CD14-positive monocyte (primary cell): ENCODE data around the gene ALAS1. TPM values are rescaled to one million over a fixed set of nuclear protein-coding genes. Genes with fewer than 3 reads are reported as not detected.
A peak's percentile ranks its signal among the peaks of the same experiment; 100 is the strongest.

Source experiments
- DNase-seq, 3 donors: peaks; one replicate each; pipeline ENCODE4 v3.0.0-alpha.2; 2011 to 2022
- H2AFZ ChIP-seq: 2 replicates; pipeline ENCODE4 v1.6.0; 2012; ENCODE audit warnings: mild to moderate bottlenecking, low read depth, low read length, inconsistent platforms; ENCODE audit not compliant: insufficient read depth, poor library complexity, severe bottlenecking
- H3K27ac ChIP-seq, 2 donors: 1 replicate in 1 of 2; 2 replicates in 1 of 2; pipeline ENCODE4 v1.5.1; 2012 to 2013; ENCODE audit warnings: low read length in 2 of 2, control low read depth in 1 of 2, inconsistent platforms in 1 of 2, low read depth in 1 of 2, mild to moderate bottlenecking in 1 of 2
- H3K27me3 ChIP-seq, 2 donors: one replicate each; pipeline versions ENCODE4 v1.6.0 to v1.6.1; 2011 to 2013; ENCODE audit warnings: low read length in 2 of 2; ENCODE audit not compliant: control insufficient read depth in 2 of 2, insufficient read depth in 2 of 2
- H3K36me3 ChIP-seq, 2 donors: replicated peaks in 1 of 2; 1 replicate in 1 of 2; 2 replicates in 1 of 2; pipeline versions ENCODE4 v1.5.1 to v1.6.1; 2012 to 2013; ENCODE audit warnings: low read length in 2 of 2, control low read depth in 1 of 2, inconsistent platforms in 1 of 2, mild to moderate bottlenecking in 1 of 2; ENCODE audit not compliant: insufficient read depth in 2 of 2, control insufficient read depth in 1 of 2
- H3K4me1 ChIP-seq, 2 donors: 1 replicate in 1 of 2; 2 replicates in 1 of 2; pipeline versions ENCODE4 v1.5.1 to v1.6.1; 2012 to 2013; ENCODE audit warnings: low read length in 2 of 2, control low read depth in 1 of 2, inconsistent platforms in 1 of 2, mild to moderate bottlenecking in 1 of 2, moderate library complexity in 1 of 2; ENCODE audit not compliant: insufficient read depth in 2 of 2, control insufficient read depth in 1 of 2
- H3K4me2 ChIP-seq: replicated peaks from 2 replicates; pipeline ENCODE3; 2012; ENCODE audit warnings: low read length, moderate library complexity, mild to moderate bottlenecking; ENCODE audit not compliant: poor library complexity, severe bottlenecking; ENCODE audit errors: extremely low read depth
- H3K4me3 ChIP-seq, 3 experiments: fragments of 200-600 bp in 1 of 3; sonication (generic) in 1 of 3; replicated peaks in 1 of 3; 1 replicate in 2 of 3; 2 replicates in 1 of 3; pipeline ENCODE4 v1.5.1; 2011 to 2013; ENCODE audit warnings: low read length in 3 of 3, mild to moderate bottlenecking in 3 of 3, control low read depth in 2 of 3, low read depth in 2 of 3, inconsistent platforms in 1 of 3, moderate library complexity in 1 of 3
- H3K79me2 ChIP-seq: 2 replicates; pipeline ENCODE4 v1.6.0; 2012; ENCODE audit warnings: mild to moderate bottlenecking, control low read depth, inconsistent platforms, low read length, moderate library complexity; ENCODE audit not compliant: insufficient read depth
- H3K9ac ChIP-seq: 2 replicates; pipeline ENCODE4 v1.6.0; 2017; ENCODE audit warnings: low read length, mild to moderate bottlenecking; ENCODE audit not compliant: insufficient read depth, poor library complexity, severe bottlenecking
- H3K9me3 ChIP-seq, 2 donors: replicated peaks in 1 of 2; 1 replicate in 1 of 2; 2 replicates in 1 of 2; pipeline versions ENCODE4 v1.5.1 to v1.6.1; 2012 to 2013; ENCODE audit warnings: low read length in 2 of 2, control low read depth in 1 of 2; ENCODE audit not compliant: control insufficient read depth in 1 of 2, insufficient read depth in 1 of 2
- H4K20me1 ChIP-seq: 2 replicates; pipeline ENCODE4 v1.6.0; 2012; ENCODE audit warnings: mild to moderate bottlenecking, low read length, control low read depth, moderate library complexity; ENCODE audit not compliant: insufficient read depth
- H3K27ac Mint-ChIP-seq, 7 donors: one replicate each; pipeline ENCODE4 v1.8.0; 2020; ENCODE audit warnings: mild to moderate bottlenecking in 7 of 7, mixed read lengths in 7 of 7, moderate library complexity in 6 of 7, inconsistent platforms in 2 of 7
- H3K27me3 Mint-ChIP-seq, 3 donors: one replicate each; pipeline ENCODE4 v1.8.0; 2021 to 2022; ENCODE audit warnings: low read depth in 3 of 3, mild to moderate bottlenecking in 3 of 3, mixed read lengths in 3 of 3, moderate library complexity in 3 of 3, inconsistent platforms in 1 of 3
- H3K36me3 Mint-ChIP-seq, 2 donors: one replicate each; pipeline ENCODE4 v1.8.0; 2020; ENCODE audit warnings: mixed read lengths in 2 of 2, inconsistent platforms in 1 of 2, mild to moderate bottlenecking in 1 of 2
- H3K4me1 Mint-ChIP-seq: one replicate; pipeline ENCODE4 v1.8.0; 2020; ENCODE audit warnings: mild to moderate bottlenecking, mixed read lengths
- H3K4me3 Mint-ChIP-seq, 2 donors: one replicate each; pipeline ENCODE4 v1.8.0; 2020; ENCODE audit warnings: mild to moderate bottlenecking in 2 of 2, mixed read lengths in 2 of 2, moderate library complexity in 1 of 2
- H3K9me3 Mint-ChIP-seq, 7 donors: one replicate each; pipeline ENCODE4 v1.8.0; 2020 to 2022; ENCODE audit warnings: mixed read lengths in 7 of 7, mild to moderate bottlenecking in 6 of 7, moderate library complexity in 6 of 7, inconsistent platforms in 2 of 7
- CTCF ChIP-seq: fragments of 200-600 bp; IDR thresholded peaks from one replicate; pipeline ENCODE4 v1.8.0; 2022; ENCODE audit warnings: antibody characterized with exemption, mild to moderate bottlenecking
- WGBS: methylation state at CpG from one replicate; pipeline ENCODE4 v1.1.5; 2013; ENCODE audit warnings: missing lambda C conversion rate; ENCODE audit not compliant: insufficient coverage; 5-methylcytosine and 5-hydroxymethylcytosine counted together
- intact Hi-C, 2 donors: fragments of 100-400 bp; cut with micrococcal nuclease; formaldehyde crosslinking; loops; one replicate each; pipeline versions ENCODE4 v1.15.0 to v1.15.1; 2023
- polyA plus RNA-seq, 3 donors: library from polyadenylated mRNA; depleted of rRNA in 1 of 3; unstranded in 2 of 3; stranded (reverse) in 1 of 3; fragments of 300-500 nt in 2 of 3; fragments of >200 nt in 1 of 3; fragmentation: Illumina TruSeq in 2 of 3; gene quantifications; 1 replicate in 2 of 3; 2 replicates in 1 of 3; pipeline ENCODE4 v1.2.3, GENCODE V29; 2012 to 2021

The ALAS1 gene
- polyA plus RNA-seq, 3 donors: 20.9 to 84.7 (median 38.7) TPM

- Histone ChIP-seq H4K20me1 (peaks cover 10% of the 10 kb centered on the region), H3K79me2 (no peaks in the 10 kb centered on the region), H3K27ac (no peak overlapping the region), H3K36me3 (peaks cover 0 to 6% of the 10 kb centered on the region in 2 donors), H3K4me2 (no peak overlapping the region), H3K4me3 (no peak overlapping the region), H3K4me1 (peaks cover 42 to 51% of the 10 kb centered on the region in 2 donors), H3K27me3 (no peaks in the 10 kb centered on the region), H2AFZ (no peak overlapping the region), H3K9me3 (no peaks in the 10 kb centered on the region), H3K9ac (no peak overlapping the region)
- DNase-seq: no peak
- intact Hi-C loops: no loop called here
- 85% methylated on average over 33 of the region's 34 CpGs for WGBS
- no peak for TF ChIP-seq CTCF
- peak overlapping the region in 1 of 7 donors; percentile 15 for H3K27ac Mint-ChIP-seq
- H3K9me3 Mint-ChIP-seq: no peaks in the 10 kb centered on the region
- peaks cover 24 to 29% of the 10 kb centered on the region in 2 donors for H3K36me3 Mint-ChIP-seq
- H3K27me3 Mint-ChIP-seq: peaks cover 1 to 3% (median 2%) of the 10 kb centered on the region in 3 donors
- peaks cover 55% of the 10 kb centered on the region for H3K4me1 Mint-ChIP-seq
- H3K4me3 Mint-ChIP-seq: no peak overlapping the region
Measured at GRCh38 chr3:52221563-52222318, 23.8 kb downstream of the ALAS1 start.

- Histone ChIP-seq H2AFZ (no peak overlapping the region), H3K9ac (no peak overlapping the region), H3K36me3 (peaks cover 3 to 13% of the 10 kb centered on the region in 2 donors), H4K20me1 (peaks cover 18% of the 10 kb centered on the region), H3K79me2 (no peaks in the 10 kb centered on the region), H3K4me2 (no peak overlapping the region), H3K27me3 (no peaks in the 10 kb centered on the region), H3K4me3 (no peak overlapping the region), H3K9me3 (no peaks in the 10 kb centered on the region), H3K27ac (no peak overlapping the region), H3K4me1 (peaks cover 34 to 43% of the 10 kb centered on the region in 2 donors)
- Mint-ChIP-seq H3K4me3 (no peak overlapping the region), H3K27me3 (peaks cover 1 to 3% (median 2%) of the 10 kb centered on the region in 3 donors), H3K36me3 (peaks cover 28 to 29% of the 10 kb centered on the region in 2 donors), H3K27ac (peak overlapping the region in 1 of 7 donors; percentile 77), H3K9me3 (no peaks in the 10 kb centered on the region), H3K4me1 (peaks cover 51% of the 10 kb centered on the region)
- no peak for TF ChIP-seq CTCF
- 95% methylated on average over 39 of the region's 41 CpGs for WGBS
- intact Hi-C loops: no loop called here
- no peak for DNase-seq
Measured at GRCh38 chr3:52222319-52223221, 24.6 kb downstream of the ALAS1 start.
